SKM-1 treated with dmso at 0.1 percent for 144 hours (cell line): ENCODE data around the gene KRT7.
"Not testable (repeated sequence)": the region's sequence is repeated elsewhere in the genome, so short reads cannot be mapped to it uniquely, and the experiment has no call there.

Source experiments
- DNase-seq: peaks from one replicate; lab custom pipeline; 2025; ENCODE audit not compliant: unreplicated experiment; lab: John Stamatoyannopoulos, UW

KRT7 gene

DNA sequence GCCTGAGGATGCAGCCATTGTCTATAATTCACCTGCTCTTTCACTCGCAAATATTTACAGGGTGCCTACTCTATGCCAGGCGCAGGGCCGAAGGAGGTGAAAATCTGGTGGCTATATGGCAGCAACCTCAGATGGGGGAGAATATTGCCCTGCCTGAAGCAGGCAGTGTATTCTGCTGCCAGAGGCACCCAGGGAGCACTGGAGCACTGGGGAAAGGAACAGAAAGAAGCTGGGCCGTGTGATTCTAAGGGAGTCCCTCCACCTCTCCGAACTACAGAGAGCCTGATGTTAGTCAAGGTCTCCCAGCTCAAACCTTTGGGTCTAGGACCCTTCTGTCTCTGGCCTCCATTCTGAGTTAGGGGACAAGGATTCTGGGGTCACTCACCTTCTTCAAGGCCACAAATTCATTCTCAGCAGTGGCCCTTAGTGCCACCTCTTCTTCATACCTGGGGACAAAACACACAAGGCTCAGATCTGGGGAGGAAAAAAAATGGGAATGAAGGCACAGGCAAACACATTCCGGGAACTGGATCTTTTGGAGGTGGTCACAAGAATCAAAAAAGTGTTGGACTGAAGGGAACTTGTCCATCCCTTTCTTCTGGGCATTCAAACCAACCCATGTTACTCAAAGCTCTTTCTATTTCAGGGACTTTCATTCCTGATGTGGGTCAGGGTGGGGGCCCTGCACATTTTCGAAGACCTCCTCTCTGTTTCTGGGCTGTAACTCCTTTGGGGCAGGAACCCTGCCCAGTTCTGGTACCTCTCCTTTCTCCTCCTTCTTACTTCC is 22.1 kb downstream of the KRT7 start:
- DNase-seq: no peak

GRCh38 chr12:52255926-52256583 is 23.0 kb downstream of the KRT7 start:
- DNase-seq: no peak

DNA sequence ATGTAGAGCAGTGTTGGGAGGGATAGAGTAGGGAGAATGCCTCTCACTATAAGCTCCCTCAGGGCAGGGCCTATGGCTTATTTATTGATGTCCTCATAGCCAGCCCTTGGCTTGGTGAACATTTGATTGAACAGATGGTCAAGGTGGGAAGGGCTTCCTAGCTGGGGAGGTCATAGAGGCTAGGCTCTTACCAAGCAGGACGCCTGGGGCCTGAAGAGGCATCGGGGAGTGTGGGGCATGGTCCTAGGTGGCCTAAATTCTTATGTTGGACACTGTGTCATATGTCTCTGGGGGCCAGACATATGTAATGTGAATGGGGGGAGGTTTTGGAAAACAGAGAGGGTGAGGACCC is 23.5 kb downstream of the KRT7 start:
- no peak for DNase-seq

- no peak for DNase-seq
Measured at GRCh38 chr12:52257074-52257551, 24.1 kb downstream of the KRT7 start.

- not testable (repeated sequence) for DNase-seq
Measured at GRCh38 chr12:52257922-52258321, 24.9 kb downstream of the KRT7 start.

GRCh38 chr12:52258335-52258901 is 25.4 kb downstream of the KRT7 start:
- DNase-seq: no peak

- no peak for DNase-seq
Measured at GRCh38 chr12:52259657-52260243, 26.7 kb downstream of the KRT7 start.

DNA sequence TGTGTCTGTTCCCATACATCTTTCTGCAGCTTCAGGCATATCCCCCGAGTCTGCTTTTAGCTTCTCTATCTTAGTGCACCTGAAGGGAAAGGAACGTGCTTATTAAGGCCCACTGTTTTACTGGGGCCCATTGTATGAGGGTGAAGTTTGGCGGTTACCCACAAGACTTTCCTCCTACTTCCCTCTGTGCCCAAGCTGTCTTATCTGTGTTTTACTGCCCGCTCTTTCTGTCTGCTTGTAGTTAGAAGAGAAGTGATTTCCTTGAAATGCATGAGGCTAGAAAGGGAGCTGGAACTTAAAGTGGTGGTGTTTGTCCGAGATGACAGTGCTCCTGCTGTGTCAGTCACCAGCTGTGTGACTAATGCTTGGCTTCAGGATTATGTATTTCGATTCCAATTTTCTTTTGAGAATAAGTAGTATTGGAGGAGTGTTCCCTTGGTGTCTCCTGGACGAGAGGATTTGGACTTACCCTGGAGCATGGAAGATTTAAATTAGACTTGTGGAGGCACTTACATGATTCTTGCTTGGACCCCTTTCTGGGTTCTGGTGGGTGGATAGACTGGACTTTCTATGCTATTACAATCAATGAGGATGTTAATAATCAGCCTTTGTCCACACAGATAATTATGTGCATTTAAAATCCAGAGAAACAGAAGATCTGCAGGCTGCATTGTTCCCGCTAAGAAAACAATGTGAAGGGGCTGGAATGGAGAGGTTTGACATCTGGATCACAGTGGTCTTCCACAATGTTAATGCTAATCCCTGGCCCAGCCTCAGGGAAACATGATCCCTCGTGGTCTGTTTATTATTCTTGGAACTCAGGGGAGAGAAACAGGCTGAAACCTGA is 27.5 kb downstream of the KRT7 start:
- no peak for DNase-seq

- no peak for DNase-seq
Measured at GRCh38 chr12:52261208-52261484, 28.1 kb downstream of the KRT7 start.

GRCh38 chr12:52262286-52262685 is 29.2 kb downstream of the KRT7 start:
- no peak for DNase-seq

GRCh38 chr12:52263761-52264434 is 30.9 kb downstream of the KRT7 start:
- DNase-seq: no peak

DNA sequence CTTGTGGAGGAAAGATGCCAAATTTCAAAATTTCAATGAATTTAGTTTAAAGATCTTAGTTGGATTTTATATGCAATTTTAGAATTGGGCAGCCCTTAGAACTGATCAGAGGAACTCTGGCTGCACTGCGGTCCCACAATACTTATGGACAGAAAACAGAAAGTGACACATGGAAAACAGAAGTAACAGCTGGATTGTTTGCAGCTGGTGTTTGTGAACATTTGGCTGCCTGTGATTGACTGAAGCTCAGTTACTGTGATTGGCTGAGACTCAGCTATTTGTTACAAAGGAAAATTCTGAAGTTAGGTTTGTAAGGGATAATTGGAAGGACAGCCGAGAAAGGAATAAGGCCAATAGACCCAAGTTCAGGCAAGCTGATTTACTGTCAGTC is 31.4 kb downstream of the KRT7 start:
- no peak for DNase-seq

DNA sequence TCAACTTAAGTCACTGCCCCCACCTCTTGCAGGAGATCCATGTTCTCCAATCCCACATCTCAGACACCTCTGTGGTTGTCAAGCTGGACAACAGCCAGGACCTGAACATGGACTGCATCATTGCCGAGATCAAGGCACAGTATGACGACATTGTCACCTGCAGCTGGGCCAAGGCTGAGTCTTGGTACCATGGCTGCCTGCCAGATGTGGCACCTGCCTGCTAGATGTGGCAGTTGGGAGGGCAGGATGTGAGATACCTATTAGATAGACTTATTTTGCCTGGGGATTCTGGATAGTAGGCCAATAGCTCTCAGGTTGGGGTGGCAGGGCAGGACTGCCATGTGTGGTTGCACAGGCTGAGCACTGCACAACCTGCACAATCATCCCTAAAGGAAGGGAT is 33.5 kb downstream of the KRT7 start:
- no peak for DNase-seq

GRCh38 chr12:52267266-52267665 is 34.2 kb downstream of the KRT7 start:
- no peak for DNase-seq

GRCh38 chr12:52267699-52268098 is 34.7 kb downstream of the KRT7 start:
- DNase-seq: no peak

- DNase-seq: no peak
Measured at GRCh38 chr12:52268212-52268611, 35.2 kb downstream of the KRT7 start.

- no peak for DNase-seq
Measured at GRCh38 chr12:52270541-52271070, 37.6 kb downstream of the KRT7 start.

GRCh38 chr12:52271158-52271557 is 38.1 kb downstream of the KRT7 start:
- DNase-seq: no peak

- no peak for DNase-seq
Measured at GRCh38 chr12:52274521-52275120, 41.6 kb downstream of the KRT7 start, which contains the start of gene KRT86. Gene KRT86 (plus strand): TSS chr12:52274645. CDS start chr12:52301917, 27,272 bp downstream.

- DNase-seq: no peak
Measured at GRCh38 chr12:52275686-52276085, 42.6 kb downstream of the KRT7 start.
